CD4-positive, alpha-beta memory T cell (primary cell): ENCODE measurements around the gene SMAD1. TPM values are rescaled to one million over a fixed set of nuclear protein-coding genes. Genes with fewer than 3 reads are reported as not detected.

ENCODE experiments used
- CTCF ChIA-PET: fragments of 350-600 bp; sonication (Branson Sonifier 250); formaldehyde crosslinking; loops from one replicate; lab custom pipeline; 2021; ENCODE audit warnings: inconsistent platforms; ENCODE audit not compliant: partially characterized antibody; lab: Charles Lee
- POLR2A ChIA-PET: fragments of 350-600 bp; sonication (Branson Sonifier 250); formaldehyde crosslinking; loops from one replicate; lab custom pipeline; 2021; ENCODE audit not compliant: partially characterized antibody; lab: Charles Lee
- DNase-seq, 5 donors: peaks; one replicate each; pipeline versions ENCODE4 v3.0.0 to v3.0.0-alpha.2; 2020 to 2022; ENCODE audit warnings: mixed read lengths in 1 of 5
- H3K27ac ChIP-seq: one replicate; pipeline ENCODE4 v1.7.0; 2013; ENCODE audit warnings: low read depth, low read length
- H3K27me3 ChIP-seq: 2 replicates; pipeline ENCODE4 v1.7.0; 2013; ENCODE audit warnings: mild to moderate bottlenecking, low read length, moderate library complexity; ENCODE audit not compliant: insufficient read depth
- H3K36me3 ChIP-seq: 2 replicates; pipeline ENCODE4 v1.7.0; 2013; ENCODE audit warnings: mild to moderate bottlenecking, low read length, moderate library complexity; ENCODE audit not compliant: insufficient read depth
- H3K4me1 ChIP-seq: 2 replicates; pipeline ENCODE4 v1.7.0; 2013; ENCODE audit warnings: mild to moderate bottlenecking, low read length, moderate library complexity; ENCODE audit not compliant: insufficient read depth
- H3K4me3 ChIP-seq, 2 donors: one replicate each; pipeline ENCODE4 v1.7.0; 2013; ENCODE audit warnings: low read length in 2 of 2, mild to moderate bottlenecking in 1 of 2
- H3K9me3 ChIP-seq, 2 donors: one replicate each; pipeline ENCODE4 v1.7.0; 2013; ENCODE audit warnings: low read length in 2 of 2, control low read depth in 1 of 2; ENCODE audit not compliant: control insufficient read depth in 1 of 2
- H3K27ac Mint-ChIP-seq, 7 donors: one replicate each; pipeline ENCODE4 v1.8.0; 2020 to 2021; ENCODE audit warnings: mixed read lengths in 7 of 7, mild to moderate bottlenecking in 6 of 7, inconsistent platforms in 3 of 7, moderate library complexity in 3 of 7
- H3K27me3 Mint-ChIP-seq, 2 donors: one replicate each; pipeline ENCODE4 v1.8.0; 2020 to 2021; ENCODE audit warnings: mixed read lengths in 2 of 2
- H3K36me3 Mint-ChIP-seq, 2 donors: one replicate each; pipeline ENCODE4 v1.8.0; 2020 to 2021; ENCODE audit warnings: mixed read lengths in 2 of 2, inconsistent platforms in 1 of 2, mild to moderate bottlenecking in 1 of 2
- H3K4me1 Mint-ChIP-seq, 4 donors: one replicate each; pipeline ENCODE4 v1.8.0; 2020 to 2021; ENCODE audit warnings: mixed read lengths in 4 of 4, mild to moderate bottlenecking in 1 of 4
- H3K4me3 Mint-ChIP-seq, 8 donors: one replicate each; pipeline ENCODE4 v1.8.0; 2020 to 2021; ENCODE audit warnings: mixed read lengths in 8 of 8, mild to moderate bottlenecking in 7 of 8, moderate library complexity in 6 of 8, inconsistent platforms in 3 of 8
- H3K9me3 Mint-ChIP-seq, 8 donors: one replicate each; pipeline ENCODE4 v1.8.0; 2020 to 2021; ENCODE audit warnings: mixed read lengths in 8 of 8, mild to moderate bottlenecking in 5 of 8, inconsistent platforms in 3 of 8, moderate library complexity in 1 of 8
- intact Hi-C: fragments of 100-400 bp; cut with micrococcal nuclease; formaldehyde crosslinking; loops from one replicate; pipeline ENCODE4 v1.15.1; 2023
- polyA plus RNA-seq, 2 donors: library from polyadenylated mRNA; unstranded; fragments of 300-500 nt; fragmentation: Illumina TruSeq; gene quantifications; one replicate each; pipeline ENCODE4 v1.2.3, GENCODE V29; 2021
- total RNA-seq, 2 experiments: library from RNA; stranded (reverse); gene quantifications; one replicate each; pipeline ENCODE4 v1.2.3, GENCODE V29; 2021

SMAD1 gene
- total and polyA plus RNA-seq, 4 experiments from 2014 or later = 0.42 to 1.1 (median 0.67) TPM

DNA sequence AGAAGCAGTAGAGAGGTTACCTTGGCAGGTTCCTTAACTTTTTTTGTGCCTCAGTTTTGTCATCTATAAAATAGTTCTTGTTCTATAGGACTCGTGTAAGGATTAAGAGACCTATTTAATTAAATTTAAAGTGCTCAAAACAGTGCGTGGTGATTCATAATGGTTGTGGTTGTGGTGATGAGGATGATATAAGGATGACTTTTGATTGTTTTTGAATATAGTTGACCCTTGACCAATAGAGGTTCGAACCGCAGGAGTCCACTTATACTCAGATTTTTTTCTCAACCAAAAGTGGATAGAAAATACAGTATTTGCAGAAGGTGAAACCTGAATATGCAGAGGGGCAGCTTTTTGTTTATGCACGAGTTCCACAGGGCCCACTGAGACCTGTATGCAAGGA is 14.6 kb downstream of the SMAD1 start:
- Histone ChIP-seq H3K27ac (no peak overlapping the region), H3K4me1 (no peaks in the 10 kb centered on the region), H3K36me3 (no peaks in the 10 kb centered on the region), H3K27me3 (no peaks in the 10 kb centered on the region), H3K4me3 (no peak overlapping the region), H3K9me3 (no peaks in the 10 kb centered on the region)
- no peaks in the 10 kb centered on the region for H3K9me3 Mint-ChIP-seq
- ChIA-PET POLR2A (no interaction called here), CTCF (no interaction called here)
- no peak overlapping the region for H3K4me3 Mint-ChIP-seq
- H3K27ac Mint-ChIP-seq = no peak overlapping the region
- H3K4me1 Mint-ChIP-seq = peaks cover 0 to 1% (median 0%) of the 10 kb centered on the region in 4 donors
- no peak for DNase-seq
- H3K36me3 Mint-ChIP-seq = no peaks in the 10 kb centered on the region
- intact Hi-C loops = no loop called here
- H3K27me3 Mint-ChIP-seq = peaks cover 0 to 1% of the 10 kb centered on the region in 2 donors

DNA sequence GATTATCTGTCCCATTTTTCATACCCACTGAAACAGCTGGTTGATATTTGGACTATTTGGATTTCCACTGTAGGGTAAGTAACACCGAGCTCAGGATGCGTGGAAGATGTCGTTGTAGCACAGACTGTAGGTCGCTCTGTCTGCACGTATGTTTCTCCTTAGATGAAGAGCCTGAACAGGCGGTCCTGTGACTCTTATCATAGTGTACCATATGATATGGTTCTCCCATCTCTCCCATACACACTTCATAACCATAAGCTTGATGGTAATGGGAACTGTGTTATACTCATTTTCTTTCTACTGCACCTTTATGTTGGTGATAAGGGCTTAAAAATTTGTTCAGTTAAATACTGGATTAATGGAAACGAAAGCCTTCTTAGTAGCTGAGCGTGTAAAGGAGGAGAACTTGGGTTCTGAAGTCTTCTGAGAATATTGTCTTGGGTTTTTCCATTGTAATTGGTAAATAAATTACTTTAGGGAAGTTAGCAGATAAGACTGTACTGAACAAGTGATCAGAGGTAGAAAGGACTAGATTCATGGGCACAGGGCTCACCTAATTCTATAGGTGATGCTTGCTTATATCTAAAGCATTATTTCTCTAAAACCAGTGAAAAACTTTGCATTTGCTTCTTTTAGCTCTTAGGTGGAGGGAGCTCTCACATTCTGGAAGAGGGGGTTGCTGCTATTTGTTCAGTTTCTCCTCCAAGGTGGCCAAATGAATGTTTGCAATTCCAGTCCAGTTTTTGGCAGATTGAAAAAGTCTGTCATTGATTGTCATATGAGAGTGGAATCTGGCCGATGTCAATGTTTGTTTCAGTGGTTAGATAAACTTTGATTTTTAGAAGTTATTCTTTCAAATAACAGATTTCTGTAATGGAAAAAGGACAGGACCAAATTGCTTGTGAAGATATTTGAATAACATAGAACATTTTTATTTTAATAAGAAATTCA is 15.8 kb downstream of the SMAD1 start:
- H3K4me1 Mint-ChIP-seq = peaks cover 0 to 1% (median 0%) of the 10 kb centered on the region in 4 donors
- DNase-seq = no peak
- intact Hi-C loops = no loop called here
- no peak overlapping the region for H3K27ac Mint-ChIP-seq
- no peak overlapping the region for H3K4me3 Mint-ChIP-seq
- H3K4me3 ChIP-seq = no peak overlapping the region
- no peaks in the 10 kb centered on the region for H3K36me3 ChIP-seq
- peaks cover 0 to 4% of the 10 kb centered on the region in 2 donors for H3K27me3 Mint-ChIP-seq
- H3K27me3 ChIP-seq = no peaks in the 10 kb centered on the region
- ChIA-PET CTCF (no interaction called here), POLR2A (no interaction called here)
- H3K9me3 Mint-ChIP-seq = no peaks in the 10 kb centered on the region
- H3K4me1 ChIP-seq = no peaks in the 10 kb centered on the region
- no peaks in the 10 kb centered on the region for H3K9me3 ChIP-seq
- no peak overlapping the region for H3K27ac ChIP-seq
- no peaks in the 10 kb centered on the region for H3K36me3 Mint-ChIP-seq

DNA sequence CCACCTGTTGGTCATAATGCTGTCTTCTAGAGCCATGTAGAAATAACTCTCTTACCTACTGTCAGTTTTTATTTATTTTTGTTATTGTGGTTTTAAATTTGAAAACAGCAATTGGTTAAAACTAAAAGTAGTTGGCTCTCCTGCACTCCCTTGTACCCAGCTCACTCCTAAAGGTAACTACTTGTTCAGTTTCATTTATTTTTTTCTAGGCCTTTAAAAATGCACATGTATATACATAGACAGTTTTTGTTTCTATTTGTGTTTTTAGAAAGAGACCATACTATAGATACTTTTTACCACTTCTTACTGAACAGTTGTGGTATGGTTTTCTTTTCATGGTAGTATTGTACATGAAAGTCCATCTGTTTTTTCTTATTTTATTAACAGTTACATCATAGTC is 16.8 kb downstream of the SMAD1 start:
- Histone ChIP-seq H3K27me3 (no peaks in the 10 kb centered on the region), H3K4me3 (no peak overlapping the region), H3K27ac (no peak overlapping the region), H3K9me3 (no peaks in the 10 kb centered on the region), H3K36me3 (no peaks in the 10 kb centered on the region), H3K4me1 (no peaks in the 10 kb centered on the region)
- peaks cover 0 to 4% of the 10 kb centered on the region in 2 donors for H3K27me3 Mint-ChIP-seq
- no peak overlapping the region for H3K27ac Mint-ChIP-seq
- no peaks in the 10 kb centered on the region for H3K9me3 Mint-ChIP-seq
- H3K36me3 Mint-ChIP-seq = no peaks in the 10 kb centered on the region
- H3K4me1 Mint-ChIP-seq = peaks cover 0 to 1% (median 0%) of the 10 kb centered on the region in 4 donors
- H3K4me3 Mint-ChIP-seq = no peak overlapping the region
- CTCF ChIA-PET = no interaction called here
- DNase-seq = no peak
- intact Hi-C loops = no loop called here
- POLR2A ChIA-PET = no interaction called here

DNA sequence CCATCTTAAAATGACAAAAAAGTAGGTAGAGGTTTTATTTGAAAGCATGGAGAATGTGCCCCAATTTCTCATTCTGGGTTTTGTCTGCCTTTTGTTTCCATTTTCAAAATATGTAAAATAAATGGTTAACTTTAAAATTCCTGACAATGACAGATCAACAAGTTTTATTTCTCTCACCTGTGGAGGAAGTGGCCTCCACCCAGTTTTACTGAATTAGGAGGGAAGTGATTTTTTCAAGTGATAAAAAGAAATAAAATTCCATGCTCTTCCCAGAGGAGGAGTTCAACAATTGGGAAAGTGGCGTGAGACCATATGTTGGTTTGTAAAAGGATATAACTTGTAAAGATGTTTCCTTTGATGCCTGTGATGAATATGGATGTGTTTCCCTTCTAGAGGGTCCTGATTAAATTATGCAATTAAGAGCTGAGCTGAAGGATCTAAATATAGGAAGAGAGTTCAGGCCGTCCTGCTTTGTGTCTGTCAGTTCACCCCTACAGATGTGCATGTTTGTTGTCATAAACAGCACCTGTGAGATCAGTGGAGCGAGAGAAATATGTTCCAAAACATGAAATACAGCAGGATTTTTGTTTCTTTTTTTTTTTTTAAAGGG is 19.5 kb downstream of the SMAD1 start:
- Histone ChIP-seq H3K27me3 (no peaks in the 10 kb centered on the region), H3K9me3 (no peaks in the 10 kb centered on the region), H3K27ac (no peak overlapping the region), H3K4me1 (no peaks in the 10 kb centered on the region), H3K36me3 (no peaks in the 10 kb centered on the region), H3K4me3 (no peak overlapping the region)
- Mint-ChIP-seq H3K27me3 (peaks cover 0 to 4% of the 10 kb centered on the region in 2 donors), H3K4me1 (peaks cover 0 to 1% (median 0%) of the 10 kb centered on the region in 4 donors), H3K36me3 (no peaks in the 10 kb centered on the region), H3K9me3 (no peaks in the 10 kb centered on the region), H3K27ac (no peak overlapping the region), H3K4me3 (no peak overlapping the region)
- intact Hi-C loops = no loop called here
- POLR2A ChIA-PET = no interaction called here
- CTCF ChIA-PET = no interaction called here
- no peak for DNase-seq

DNA sequence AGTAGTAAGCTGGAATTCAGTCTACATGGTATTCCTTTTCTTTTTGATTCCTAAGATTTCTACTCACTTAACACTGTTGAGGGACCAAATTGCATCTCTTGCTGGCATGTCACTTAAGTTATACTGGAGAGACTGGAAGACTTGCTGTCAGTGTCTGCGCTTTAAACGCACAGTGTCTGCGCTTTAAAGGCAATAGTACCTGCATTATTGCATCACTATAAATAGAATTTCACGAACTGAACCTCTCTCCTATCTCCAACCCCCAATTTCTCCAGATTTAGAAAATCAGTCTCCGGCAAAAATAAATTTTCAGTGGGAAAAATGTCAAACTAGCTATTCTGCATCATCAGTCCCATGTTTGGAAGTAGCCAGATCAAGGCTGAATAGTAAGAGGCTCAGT is 21.2 kb downstream of the SMAD1 start:
- CTCF ChIA-PET = no interaction called here
- Mint-ChIP-seq H3K36me3 (no peaks in the 10 kb centered on the region), H3K4me1 (peaks cover 0 to 1% (median 0%) of the 10 kb centered on the region in 4 donors), H3K27ac (no peak overlapping the region), H3K27me3 (peaks cover 0 to 4% of the 10 kb centered on the region in 2 donors), H3K9me3 (no peaks in the 10 kb centered on the region), H3K4me3 (no peak overlapping the region)
- no peak for DNase-seq
- Histone ChIP-seq H3K36me3 (no peaks in the 10 kb centered on the region), H3K4me1 (no peaks in the 10 kb centered on the region), H3K9me3 (no peaks in the 10 kb centered on the region), H3K27me3 (no peaks in the 10 kb centered on the region), H3K4me3 (no peak overlapping the region), H3K27ac (no peak overlapping the region)
- POLR2A ChIA-PET = no interaction called here
- intact Hi-C loops = no loop called here

DNA sequence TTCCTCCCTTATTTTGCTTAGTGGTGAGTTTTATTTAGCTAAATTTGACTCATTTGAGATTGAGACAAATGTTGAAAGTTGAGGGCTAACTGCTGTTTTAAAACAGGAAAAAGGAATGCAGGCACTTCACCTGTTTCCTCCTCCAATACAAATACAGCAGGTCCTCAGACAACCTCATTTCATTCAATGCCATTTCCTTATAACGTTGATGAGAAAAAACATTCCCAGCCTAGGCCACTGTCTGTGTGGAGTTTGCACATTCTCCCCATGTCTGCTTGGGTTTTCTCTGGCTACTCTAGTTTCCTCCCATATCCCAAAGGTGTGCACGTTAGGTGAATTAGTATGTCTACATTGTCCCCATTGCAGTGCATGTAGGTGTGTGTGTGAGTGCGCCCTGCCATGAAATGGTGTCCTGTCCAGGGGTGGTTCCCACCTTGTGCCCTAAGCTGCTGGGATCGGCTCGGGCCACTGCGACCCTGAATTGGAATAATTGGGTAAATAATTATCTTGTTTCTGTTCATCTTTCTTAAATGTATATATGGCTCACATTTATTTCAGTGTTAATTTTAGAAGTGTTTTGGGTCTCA is 21.9 kb downstream of the SMAD1 start:
- no peaks in the 10 kb centered on the region for H3K4me1 ChIP-seq
- Mint-ChIP-seq H3K27me3 (peaks cover 0 to 4% of the 10 kb centered on the region in 2 donors), H3K36me3 (no peaks in the 10 kb centered on the region), H3K27ac (no peak overlapping the region), H3K9me3 (no peaks in the 10 kb centered on the region), H3K4me3 (no peak overlapping the region), H3K4me1 (peaks cover 0 to 1% (median 0%) of the 10 kb centered on the region in 4 donors)
- no peaks in the 10 kb centered on the region for H3K9me3 ChIP-seq
- intact Hi-C loops = no loop called here
- no peak overlapping the region for H3K4me3 ChIP-seq
- ChIA-PET POLR2A (no interaction called here), CTCF (no interaction called here)
- no peaks in the 10 kb centered on the region for H3K27me3 ChIP-seq
- no peak overlapping the region for H3K27ac ChIP-seq
- DNase-seq = no peak
- H3K36me3 ChIP-seq = no peaks in the 10 kb centered on the region

DNA sequence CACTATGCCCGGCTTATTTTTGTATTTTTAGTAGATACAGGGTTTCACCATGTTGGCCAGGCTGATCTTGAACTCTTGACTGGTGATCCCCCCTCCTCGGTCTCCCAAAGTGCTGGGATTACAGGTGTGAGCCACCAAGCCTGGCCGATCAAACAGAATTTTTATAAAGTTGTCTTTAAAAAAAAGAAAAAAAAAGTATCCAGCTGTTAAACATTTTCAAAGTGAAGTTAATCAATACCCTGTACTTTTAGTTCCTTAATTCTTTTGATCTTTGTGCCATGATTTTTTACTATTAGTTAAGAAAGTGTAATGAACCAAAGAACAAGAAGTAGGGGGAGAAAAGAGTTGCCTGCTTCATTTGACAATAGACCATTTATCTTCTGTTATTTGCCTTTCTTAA is 24.3 kb downstream of the SMAD1 start:
- ChIA-PET POLR2A (no interaction called here), CTCF (no interaction called here)
- no peak overlapping the region for H3K27ac ChIP-seq
- no peaks in the 10 kb centered on the region for H3K36me3 ChIP-seq
- peaks cover 0 to 4% of the 10 kb centered on the region in 2 donors for H3K27me3 Mint-ChIP-seq
- peaks cover 0 to 1% (median 0%) of the 10 kb centered on the region in 8 donors for H3K9me3 Mint-ChIP-seq
- H3K9me3 ChIP-seq = no peaks in the 10 kb centered on the region
- no peak overlapping the region for H3K4me3 Mint-ChIP-seq
- H3K4me1 ChIP-seq = no peaks in the 10 kb centered on the region
- H3K27ac Mint-ChIP-seq = no peak overlapping the region
- H3K4me1 Mint-ChIP-seq = no peaks in the 10 kb centered on the region
- H3K4me3 ChIP-seq = no peak overlapping the region
- intact Hi-C loops = no loop called here
- no peak for DNase-seq
- H3K36me3 Mint-ChIP-seq = no peaks in the 10 kb centered on the region
- H3K27me3 ChIP-seq = no peaks in the 10 kb centered on the region
